GM23248 (cell line): ENCODE data around the gene FHOD3.

ENCODE experiments used
- EZH2 ChIP-seq: fragments of 200-600 bp; sonication (generic); IDR thresholded peaks from 2 replicates; pipeline ENCODE4 v1.6.1; 2018; ENCODE audit warnings: antibody characterized with exemption, mild to moderate bottlenecking; ENCODE audit not compliant: insufficient read depth, poor library complexity, severe bottlenecking
- EZH2phosphoT487 ChIP-seq: fragments of 200-600 bp; sonication (generic); IDR thresholded peaks from 2 replicates; pipeline ENCODE4 v1.6.1; 2018; ENCODE audit warnings: antibody characterized with exemption, moderate library complexity, mild to moderate bottlenecking, low read depth; ENCODE audit not compliant: insufficient read depth

GRCh38 chr18:36828630-36829361 is 531.3 kb downstream of the FHOD3 start, which contains the start of the genes KIAA1328 and TPGS2:
- no peak for TF ChIP-seq EZH2phosphoT487
- TF ChIP-seq EZH2 = no peak
